NB4 (cell line): ENCODE results near the gene RBL2.
"Not testable (repeated sequence)": the region's sequence is repeated elsewhere in the genome, so short reads cannot be mapped to it uniquely, and the experiment has no call there.

Experiments
- DNase-seq: peaks from one replicate; pipeline ENCODE4 v3.0.0; 2010; ENCODE audit warnings: low read depth
- H3K4me3 ChIP-seq: one replicate; pipeline ENCODE4 v1.5.1; 2011; ENCODE audit warnings: mild to moderate bottlenecking, low read depth, low read length, moderate library complexity
- CTCF ChIP-seq: IDR thresholded peaks from one replicate; pipeline ENCODE4 v1.5.1; 2012; ENCODE audit warnings: low read depth, low read length
- MAX ChIP-seq: IDR thresholded peaks from 2 replicates; pipeline ENCODE4 v1.6.1; 2011; ENCODE audit warnings: low read depth, low read length
- MYC ChIP-seq: IDR thresholded peaks from 2 replicates; pipeline ENCODE4 v1.6.1; 2011; ENCODE audit warnings: low read depth, low read length
- POLR2A ChIP-seq: IDR thresholded peaks from 2 replicates; pipeline ENCODE4 v1.6.1; 2011; ENCODE audit warnings: mild to moderate bottlenecking; ENCODE audit not compliant: insufficient read length; ENCODE audit errors: extremely low read depth

The RBL2 gene

GRCh38 chr16:53529513-53529912 lies 95.2 kb downstream of the RBL2 start:
- TF ChIP-seq CTCF (no peak), MAX (no peak), MYC (no peak), POLR2A (no peak)
- H3K4me3 ChIP-seq = no peak overlapping the region
- no peak for DNase-seq

- TF ChIP-seq CTCF (no peak), POLR2A (no peak), MYC (no peak), MAX (no peak)
- no peak for DNase-seq
- no peak overlapping the region for H3K4me3 ChIP-seq
Observed at GRCh38 chr16:53530046-53530445, 95.8 kb downstream of the RBL2 start.

GRCh38 chr16:53530741-53531140 lies 96.5 kb downstream of the RBL2 start:
- DNase-seq = no peak
- TF ChIP-seq MYC = no peak
- no peak for TF ChIP-seq MAX
- no peak for TF ChIP-seq POLR2A
- H3K4me3 ChIP-seq = no peak overlapping the region

- TF ChIP-seq MAX (no peak), POLR2A (no peak), MYC (no peak), CTCF (no peak)
- no peak for DNase-seq
- H3K4me3 ChIP-seq = no peak overlapping the region
Observed at GRCh38 chr16:53534206-53534605, 99.9 kb downstream of the RBL2 start.

GRCh38 chr16:53537626-53538025 lies 103.4 kb downstream of the RBL2 start:
- no peak overlapping the region for H3K4me3 ChIP-seq
- TF ChIP-seq POLR2A = no peak
- no peak for TF ChIP-seq MAX
- DNase-seq = no peak

GRCh38 chr16:53539346-53539745 lies 105.1 kb downstream of the RBL2 start:
- DNase-seq = not testable (repeated sequence)

GRCh38 chr16:53539759-53540718 lies 105.8 kb downstream of the RBL2 start:
- H3K4me3 ChIP-seq, DNase-seq: not testable (repeated sequence)

More at GRCh38 chr16:53539346-53539745, 105.1 kb downstream of the RBL2 start:
- H3K4me3 ChIP-seq = not testable (repeated sequence)
